Tibial nerve (tissue), 4 donors: ENCODE measurements around the gene LCN10. TPM values are rescaled to one million over a fixed set of nuclear protein-coding genes. Genes with fewer than 3 reads are reported as not detected.
"Not testable (repeated sequence)": the region's sequence is repeated elsewhere in the genome, so short reads cannot be mapped to it uniquely, and the experiment has no call there.

Source experiments
- DNase-seq, 2 donors: peaks; one replicate each; pipeline ENCODE4 v3.0.0-alpha.2; 2019; ENCODE audit warnings: low spot score in 2 of 2
- H3K27ac ChIP-seq, 4 donors: fragments of 200-600 bp; sonication (generic) in 3 of 4; one replicate each; pipeline ENCODE4 v1.5.1; 2017 to 2019; ENCODE audit warnings: mild to moderate bottlenecking in 1 of 4
- H3K27me3 ChIP-seq, 2 donors: fragments of 200-600 bp; sonication (generic) in 1 of 2; one replicate each; pipeline versions ENCODE4 v1.5.1 to v1.6.0; 2017 to 2019
- H3K36me3 ChIP-seq, 3 donors: fragments of 200-600 bp; sonication (generic); one replicate each; pipeline ENCODE4 v1.5.1; 2018 to 2019
- H3K4me1 ChIP-seq, 4 donors: fragments of 200-600 bp; sonication (generic) in 3 of 4; one replicate each; pipeline ENCODE4 v1.5.1; 2017 to 2019
- H3K4me3 ChIP-seq, 4 donors: fragments of 200-600 bp; sonication (generic) in 3 of 4; one replicate each; pipeline ENCODE4 v1.5.1; 2017 to 2019; ENCODE audit warnings: mild to moderate bottlenecking in 1 of 4, moderate library complexity in 1 of 4
- H3K9me3 ChIP-seq, 4 donors: fragments of 200-600 bp; sonication (generic) in 3 of 4; one replicate each; pipeline ENCODE4 v1.5.1; 2017 to 2019
- CTCF ChIP-seq, 5 experiments: fragments of 200-600 bp in 3 of 5; fragments of 450-650 bp in 2 of 5; sonication (generic) in 3 of 5; IDR thresholded peaks; one replicate each; pipeline ENCODE4 v1.5.1; 2016 to 2019; ENCODE audit warnings: antibody characterized with exemption in 5 of 5, mild to moderate bottlenecking in 3 of 5, moderate library complexity in 2 of 5
- EP300 ChIP-seq, 2 donors: sonication (generic); formaldehyde crosslinking; IDR thresholded peaks; one replicate each; pipeline ENCODE4 v1.6.1; 2017; ENCODE audit warnings: antibody characterized with exemption in 2 of 2, mild to moderate bottlenecking in 1 of 2
- POLR2A ChIP-seq, 2 donors: fragments of 450-650 bp; IDR thresholded peaks; one replicate each; pipeline ENCODE4 v1.6.1; 2017; ENCODE audit warnings: antibody characterized with exemption in 2 of 2, mild to moderate bottlenecking in 2 of 2, moderate library complexity in 2 of 2
- WGBS, 2 donors: methylation state at CpG; one replicate each; pipeline ENCODE4 v1.1.5; 2018; 5-methylcytosine and 5-hydroxymethylcytosine counted together
- total RNA-seq, 4 donors: library from RNA; depleted of rRNA; stranded (reverse); fragments of >200 nt; gene quantifications; one replicate each; pipeline ENCODE4 v1.1.0, GENCODE V29; 2016

LCN10 gene
- total RNA-seq, 4 donors from 2014 or later = 7.6 to 47.5 (median 17.4) TPM

GRCh38 chr9:136712690-136713544 lies 29.8 kb downstream of the LCN10 start:
- Histone ChIP-seq H3K36me3 (no peaks in the 10 kb centered on the region), H3K4me1 (peaks cover 0 to 39% (median 6%) of the 10 kb centered on the region in 4 donors), H3K27me3 (peaks cover 0 to 64% of the 10 kb centered on the region in 2 donors), H3K9me3 (no peaks in the 10 kb centered on the region), H3K4me3 (peak overlapping the region; percentile 18 to 59 (median 22)), H3K27ac (peak overlapping the region in 1 of 4 donors; percentile 67)
- no peak for DNase-seq
- 9 to 11% methylated on average over 32 to 48 of the region's 56 CpGs for WGBS, 2 donors
- TF ChIP-seq CTCF (IDR thresholded peaks at IDR 0.05) (no peak), POLR2A (IDR thresholded peaks at IDR 0.05) (no peak), EP300 (IDR thresholded peaks at IDR 0.05) (no peak)

DNA sequence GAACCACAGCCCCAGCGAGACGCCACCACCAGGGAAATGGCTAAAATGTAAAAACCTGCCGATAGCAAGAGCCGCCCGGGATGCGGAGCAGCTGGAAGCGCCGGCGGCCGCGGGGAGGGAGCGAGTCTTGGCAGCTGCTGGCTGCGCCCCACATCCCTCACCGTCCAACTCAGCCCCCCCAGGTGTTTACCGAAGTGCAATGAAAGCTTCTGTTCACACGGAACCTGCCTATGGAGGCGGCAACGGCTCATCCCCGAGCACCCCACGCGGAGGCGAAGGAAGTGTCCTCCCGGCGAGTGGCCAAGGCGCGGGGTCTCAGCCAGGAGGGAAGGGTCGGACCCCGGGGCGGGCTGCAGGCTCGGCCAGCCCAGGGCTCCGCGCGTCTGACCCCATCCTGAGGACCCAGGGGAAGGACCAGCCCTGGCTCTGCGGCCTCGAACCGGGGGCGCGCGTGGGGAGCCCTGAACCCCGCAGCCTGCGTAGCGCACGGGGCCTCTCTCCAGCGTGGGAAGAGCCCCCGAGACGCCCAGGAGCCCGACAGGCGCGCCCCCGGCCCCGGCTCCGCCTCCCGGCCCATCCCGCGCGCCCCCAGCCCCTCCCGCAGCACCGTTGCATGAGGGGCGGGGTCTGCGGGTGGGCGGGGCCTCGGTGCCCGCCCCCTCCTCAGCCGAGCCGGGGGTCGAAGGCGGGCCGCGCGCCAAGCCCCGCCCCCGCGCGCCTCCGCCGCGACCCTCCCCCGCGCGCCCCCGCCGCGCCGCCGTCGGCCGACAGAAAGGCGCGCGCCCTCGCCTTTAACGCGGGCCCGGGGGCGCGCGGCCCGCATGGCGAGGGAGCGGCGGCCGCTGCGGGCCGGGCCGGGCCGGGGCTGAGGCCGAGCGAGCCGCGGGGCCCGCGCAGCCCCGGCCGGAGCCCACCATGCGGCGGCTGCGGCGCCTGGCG lies 30.7 kb downstream of the LCN10 start, which contains the start of gene DIPK1B:
DIPK1B (plus strand) TSS at position 822 of the 939 bp plus-strand sequence; CDS start at position 916, 94 bp downstream.
- Histone ChIP-seq H3K4me3 (peak within 1 kb of the TSS; percentile 18 to 59 (median 22)), H3K9me3 (no peaks in the 10 kb centered on the region), H3K27ac (peak within 1 kb of the TSS in 1 of 4 donors; percentile 67), H3K27me3 (peaks cover 0 to 59% of the 10 kb centered on the region in 2 donors), H3K36me3 (no peaks in the 10 kb centered on the region), H3K4me1 (peaks cover 0 to 39% (median 6%) of the 10 kb centered on the region in 4 donors)
- no peak for DNase-seq
- WGBS, 2 donors = 5% methylated on average over 30 to 46 of the region's 119 CpGs
- TF ChIP-seq EP300 (IDR thresholded peaks at IDR 0.05) (no peak), CTCF (IDR thresholded peaks at IDR 0.05) (no peak)

- not testable (repeated sequence) for H3K36me3 ChIP-seq, H3K4me3 ChIP-seq, DNase-seq, H3K9me3 ChIP-seq, H3K27ac ChIP-seq
- WGBS, 2 donors = 34 to 37% methylated on average over 4 of the region's 4 CpGs
- peaks cover 0 to 62% of the 10 kb centered on the region in 2 donors for H3K27me3 ChIP-seq
- H3K4me1 ChIP-seq = peaks cover 0 to 39% (median 6%) of the 10 kb centered on the region in 4 donors
Observed at GRCh38 chr9:136711219-136711648, 31.5 kb downstream of the LCN10 start.

- TF ChIP-seq EP300 (IDR thresholded peaks at IDR 0.05) = no peak
- no peak for TF ChIP-seq CTCF (IDR thresholded peaks at IDR 0.05)
- TF ChIP-seq POLR2A (IDR thresholded peaks at IDR 0.05) = no peak
- DNase-seq = no peak
- 68 to 70% methylated on average over 7 of the region's 7 CpGs for WGBS, 2 donors
- H3K9me3 ChIP-seq = no peaks in the 10 kb centered on the region
- H3K27me3 ChIP-seq = peaks cover 0 to 61% of the 10 kb centered on the region in 2 donors
- no peaks in the 10 kb centered on the region for H3K36me3 ChIP-seq
- H3K27ac ChIP-seq = no peak overlapping the region
- H3K4me1 ChIP-seq = peaks cover 0 to 39% (median 6%) of the 10 kb centered on the region in 4 donors
- H3K4me3 ChIP-seq = no peak overlapping the region
Observed at GRCh38 chr9:136710543-136710942, 32.2 kb downstream of the LCN10 start.

DNA sequence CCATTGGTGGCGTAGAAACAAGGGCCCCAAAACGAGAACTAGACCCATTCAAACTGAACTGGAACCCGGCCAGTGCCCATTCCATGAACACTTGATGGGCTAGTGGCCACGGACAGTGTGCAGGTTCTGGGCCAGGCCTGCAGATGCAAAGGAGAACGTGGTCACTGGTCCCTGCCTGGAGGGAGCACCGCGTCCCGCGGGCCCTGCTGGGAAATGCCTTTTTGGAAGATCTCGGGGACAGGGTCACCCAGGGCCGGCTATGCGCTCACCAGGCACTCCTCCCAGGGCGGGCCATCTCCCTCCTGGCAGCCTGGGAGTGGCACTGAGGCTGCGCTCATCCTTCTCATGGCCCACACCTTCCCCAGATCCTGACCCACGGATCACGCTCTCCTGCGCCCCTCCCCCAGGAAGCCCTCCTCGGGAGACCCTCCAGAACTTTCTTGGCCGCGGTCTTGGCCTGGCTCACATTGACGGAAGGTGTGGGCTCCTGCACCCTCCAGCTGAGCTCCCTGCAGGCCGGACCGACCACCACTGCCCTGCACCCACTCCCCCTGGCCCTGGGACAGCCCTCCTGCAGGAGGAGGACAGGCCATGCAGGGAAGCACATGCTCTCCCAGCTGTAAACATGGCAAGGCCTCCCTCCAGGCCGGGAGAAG lies 33.2 kb downstream of the LCN10 start:
- H3K27me3 ChIP-seq = peaks cover 0 to 52% of the 10 kb centered on the region in 2 donors
- H3K27ac ChIP-seq = no peak overlapping the region
- H3K4me3 ChIP-seq = no peak overlapping the region
- no peak for DNase-seq
- peaks cover 0 to 34% (median 6%) of the 10 kb centered on the region in 4 donors for H3K4me1 ChIP-seq
- no peak for TF ChIP-seq CTCF (IDR thresholded peaks at IDR 0.05)
- TF ChIP-seq EP300 (IDR thresholded peaks at IDR 0.05) = no peak
- TF ChIP-seq POLR2A (IDR thresholded peaks at IDR 0.05) = no peak
- H3K36me3 ChIP-seq = no peaks in the 10 kb centered on the region
- 90 to 92% methylated on average over 20 to 24 of the region's 24 CpGs for WGBS, 2 donors
- H3K9me3 ChIP-seq = no peaks in the 10 kb centered on the region
